Suppressor macrophage treated with lipopolysaccharide for 4 hours (primary cell): ENCODE measurements around the gene FAM216A.
A peak's percentile ranks its signal among the peaks of the same experiment; 100 is the strongest.
"Not testable (repeated sequence)": the region's sequence is repeated elsewhere in the genome, so short reads cannot be mapped to it uniquely, and the experiment has no call there.

Experiments
- DNase-seq: peaks from one replicate; pipeline ENCODE4 v3.0.0-alpha.2; 2020

Gene FAM216A

DNA sequence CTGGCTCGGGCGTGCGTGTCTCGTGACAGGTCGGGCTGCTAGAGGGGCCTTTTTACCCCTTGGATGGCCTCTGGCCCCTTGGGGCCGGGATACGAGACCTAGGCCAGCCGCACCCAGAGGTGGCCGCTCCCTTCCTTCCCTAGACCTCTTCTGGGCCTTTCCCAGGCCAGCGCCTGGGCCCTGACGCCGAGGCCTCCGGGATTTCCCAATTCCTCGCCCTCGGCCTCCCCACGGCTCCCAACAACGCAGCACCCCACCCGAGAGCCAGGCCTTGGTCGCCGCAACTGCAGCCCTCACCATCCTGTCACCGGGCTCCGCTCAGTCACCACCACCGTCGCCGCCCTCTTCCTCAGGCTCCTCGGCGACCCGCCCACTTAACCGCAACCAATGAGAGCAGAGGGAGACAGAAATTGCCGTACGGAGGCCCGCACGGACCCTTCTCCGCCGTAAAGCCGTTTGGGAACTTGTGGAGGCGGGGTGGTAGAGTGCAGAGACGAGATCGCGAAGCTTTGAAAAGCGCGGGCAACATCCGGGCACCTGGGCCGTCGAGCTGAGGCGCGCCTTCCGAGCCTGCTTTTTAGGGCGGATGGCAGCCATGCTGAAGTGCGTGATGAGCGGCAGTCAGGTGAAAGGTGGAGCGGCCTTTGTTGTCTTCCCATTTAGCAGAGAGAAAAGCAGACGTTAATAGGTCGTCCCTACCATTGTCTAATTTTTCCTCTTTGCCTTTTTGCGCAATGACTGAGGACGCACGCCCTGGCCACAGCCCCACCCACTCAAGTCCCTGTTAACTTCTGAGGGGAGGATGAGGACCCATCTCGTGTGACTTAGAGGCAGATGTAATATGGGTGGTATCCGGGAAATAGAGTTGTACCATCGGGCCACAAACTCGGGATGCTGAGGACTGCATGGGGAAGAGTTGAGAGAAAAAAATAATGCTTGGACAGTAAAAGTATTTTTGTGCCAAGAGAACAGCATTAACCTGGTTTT is 33.4 kb downstream of the FAM216A start, which contains the start of the genes RAD9B and VPS29:
Gene RAD9B (plus strand): TSS at position 580 of the 987 bp plus-strand sequence. CDS start 7 bp downstream, at position 587.
Gene VPS29 (minus strand): TSS at position 360 of the 987 bp plus-strand sequence. CDS start 60 bp downstream, at position 300.
- peak; percentile 99 for DNase-seq

GRCh38 chr12:110503432-110503831 is 34.8 kb downstream of the FAM216A start:
- DNase-seq, result no peak

DNA sequence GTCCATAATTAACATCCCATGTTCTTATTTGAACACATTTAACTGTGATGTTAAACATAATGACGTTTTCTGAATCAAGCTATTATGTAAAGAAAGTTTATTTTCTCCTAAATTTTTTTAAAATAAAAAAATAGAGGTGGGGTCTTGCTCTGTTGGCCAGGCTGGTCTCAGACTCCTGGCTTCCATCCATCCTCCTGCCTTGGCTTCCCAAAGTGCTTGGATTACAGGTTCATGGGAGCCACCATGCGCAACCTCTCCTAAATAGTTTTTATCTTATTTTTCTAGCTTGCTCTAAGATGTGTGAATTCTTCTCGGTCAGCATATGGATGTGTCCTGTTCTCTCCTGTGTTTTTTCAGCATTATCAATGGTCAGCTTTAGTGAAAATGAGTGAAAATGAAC is 36.7 kb downstream of the FAM216A start:
- DNase-seq, result no peak

GRCh38 chr12:110508071-110508586 is 39.5 kb downstream of the FAM216A start:
- DNase-seq, result no peak

DNA sequence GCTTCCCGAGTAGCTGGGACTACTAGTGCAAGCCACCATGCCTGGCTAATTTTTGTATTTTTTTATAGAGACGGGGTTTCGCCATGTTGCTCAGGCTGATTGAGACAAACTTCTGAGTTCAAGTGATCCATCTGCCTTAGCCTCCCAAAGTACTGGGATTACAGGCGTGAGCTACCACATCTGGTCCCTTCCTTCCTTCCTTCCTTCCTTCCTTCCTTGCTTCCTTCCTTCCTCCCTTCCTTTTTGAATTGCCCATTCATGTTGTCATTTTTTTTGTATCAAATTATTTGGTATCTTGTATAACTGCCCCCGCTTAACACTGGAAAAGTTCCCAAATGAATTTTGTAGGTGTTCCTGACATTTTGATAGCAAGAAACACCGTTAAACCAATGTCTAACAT is 45.2 kb downstream of the FAM216A start:
- no peak for DNase-seq

GRCh38 chr12:110514363-110514762 is 45.7 kb downstream of the FAM216A start:
- DNase-seq, result no peak

- no peak for DNase-seq
These were observed 48.4 kb downstream of the FAM216A start for GRCh38 chr12:110516995-110517394.

- DNase-seq, result not testable (repeated sequence)
These were observed 49.4 kb downstream of the FAM216A start for GRCh38 chr12:110518014-110518413.

DNA sequence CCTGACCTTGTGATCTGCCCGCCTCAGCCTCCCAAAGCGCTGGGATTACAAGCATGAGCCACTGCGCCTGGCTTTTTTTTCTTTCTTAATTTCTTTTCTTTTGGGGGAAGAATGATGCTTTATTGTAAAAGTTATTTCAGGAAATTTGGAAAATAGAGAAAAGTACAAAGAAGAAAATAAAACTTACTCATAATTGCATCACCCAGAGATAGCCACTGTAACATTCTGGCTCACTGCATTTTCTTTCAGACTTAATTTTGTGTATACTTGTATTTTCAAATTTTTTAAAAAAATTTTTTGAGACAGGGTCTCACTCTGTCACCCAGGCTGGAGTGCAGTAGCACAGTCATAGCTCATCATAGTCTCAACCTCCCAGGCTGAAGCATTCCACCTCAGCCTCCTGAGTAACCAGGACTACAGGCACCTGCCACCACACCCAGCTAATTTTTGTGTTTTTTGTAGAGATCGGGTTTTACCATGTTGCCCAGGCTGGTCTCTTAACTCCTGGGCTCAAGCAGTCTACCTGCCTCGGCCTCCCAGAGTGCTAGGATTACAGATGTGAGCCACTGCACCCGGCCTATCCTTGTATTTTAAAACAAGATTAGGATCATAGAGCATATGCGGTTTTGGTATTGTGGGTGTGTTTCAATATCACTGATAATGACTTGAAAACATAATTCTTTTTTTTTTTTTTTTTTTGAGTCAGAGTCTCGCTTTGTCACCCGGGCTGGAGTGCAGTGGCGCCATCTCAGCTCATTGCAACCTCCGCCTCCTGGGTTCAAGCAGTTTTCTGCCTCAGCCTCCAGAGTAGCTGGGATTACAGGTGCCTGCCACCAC is 52.4 kb downstream of the FAM216A start:
- not testable (repeated sequence) for DNase-seq

DNA sequence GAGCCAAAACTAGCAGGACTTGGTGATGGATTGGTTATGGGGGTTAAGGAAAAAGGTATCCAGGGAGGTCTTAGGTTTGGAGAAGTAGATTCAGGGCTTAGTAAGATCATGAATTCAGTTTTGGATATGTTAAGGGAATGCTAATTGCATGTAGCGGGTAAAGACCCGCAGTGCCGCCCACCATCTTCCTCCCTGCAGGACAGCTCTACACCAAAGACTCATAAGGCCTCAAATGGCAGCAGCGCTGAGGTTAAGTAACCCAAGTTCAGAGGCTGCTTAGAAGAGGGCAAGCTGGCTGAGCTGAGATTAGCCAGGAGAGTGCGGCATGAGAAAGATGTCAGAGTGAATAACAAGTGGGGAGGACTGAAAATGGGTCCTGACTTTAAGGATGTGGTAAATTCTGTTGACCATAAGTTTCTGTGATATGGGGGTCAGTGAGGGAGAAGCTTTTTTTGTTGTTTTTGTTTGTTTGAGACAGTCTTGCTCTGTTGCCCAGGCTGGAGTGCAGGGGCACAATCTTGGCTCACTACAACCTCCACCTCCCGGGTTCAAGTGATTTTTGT is 59.7 kb downstream of the FAM216A start:
- no peak for DNase-seq

DNA sequence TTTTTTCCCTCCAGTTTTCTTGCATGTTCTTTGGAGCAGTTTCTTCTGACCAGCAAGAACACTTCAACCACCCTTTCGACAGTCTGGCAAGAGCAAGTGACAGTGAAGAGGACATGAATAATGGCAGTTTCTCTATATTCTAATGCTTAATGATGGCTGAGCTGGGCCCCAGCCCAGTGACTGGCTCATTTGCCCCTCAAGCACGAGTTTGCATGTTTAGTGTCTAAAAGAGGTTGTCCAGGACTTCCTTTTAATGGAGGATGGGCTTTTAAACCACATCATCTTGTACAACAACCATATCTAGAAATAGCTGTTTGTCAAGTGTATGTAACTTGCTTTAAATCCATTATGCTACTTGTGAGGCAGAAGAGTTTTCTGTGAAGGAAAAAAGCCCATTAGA is 61.9 kb downstream of the FAM216A start:
- no peak for DNase-seq

- DNase-seq, result no peak
These were observed 63.2 kb downstream of the FAM216A start for GRCh38 chr12:110531741-110532333.

GRCh38 chr12:110532644-110533043 is 64.0 kb downstream of the FAM216A start:
- DNase-seq, result no peak

GRCh38 chr12:110533607-110534006 is 65.0 kb downstream of the FAM216A start:
- no peak for DNase-seq

GRCh38 chr12:110534811-110535210 is 66.2 kb downstream of the FAM216A start:
- no peak for DNase-seq

- DNase-seq, result no peak
These were observed 68.4 kb downstream of the FAM216A start for GRCh38 chr12:110536834-110537604.

DNA sequence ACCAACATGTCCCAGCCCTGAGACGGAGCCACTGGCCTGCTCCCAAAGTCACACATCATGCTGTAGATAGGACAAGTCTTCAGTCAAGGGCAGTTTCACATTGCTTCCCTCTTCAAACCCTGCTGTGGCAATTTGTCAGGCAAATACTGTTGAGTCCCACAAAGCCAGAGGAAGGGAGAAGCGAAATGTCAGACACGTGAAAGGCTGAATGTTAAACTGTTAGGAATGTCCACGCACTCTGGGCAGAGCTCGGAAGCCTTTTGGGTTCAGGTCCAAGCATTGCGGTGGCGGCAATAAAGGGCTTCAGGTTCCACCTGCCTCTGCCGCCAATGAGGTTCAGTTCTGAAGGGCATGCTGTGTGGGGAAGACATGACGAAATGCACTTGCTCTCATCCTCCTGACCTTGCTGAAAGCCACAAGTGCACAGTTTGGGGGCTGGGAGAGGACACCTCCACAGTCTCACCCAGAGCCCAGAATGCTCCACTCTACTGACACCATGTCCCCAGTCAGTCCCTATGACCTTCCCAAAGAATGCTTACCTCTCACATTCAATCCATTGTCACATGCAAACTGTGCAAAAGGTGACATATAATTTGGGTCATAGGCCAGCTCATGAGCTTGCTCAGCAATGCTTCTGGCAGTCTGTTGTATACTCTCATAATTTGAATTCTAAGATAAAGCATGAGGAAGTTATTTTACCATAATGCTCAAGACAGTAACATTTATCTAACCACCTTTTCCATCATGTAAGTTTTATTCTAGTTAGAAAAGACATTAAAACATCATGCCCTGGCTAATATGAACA is 69.2 kb downstream of the FAM216A start:
- no peak for DNase-seq

DNA sequence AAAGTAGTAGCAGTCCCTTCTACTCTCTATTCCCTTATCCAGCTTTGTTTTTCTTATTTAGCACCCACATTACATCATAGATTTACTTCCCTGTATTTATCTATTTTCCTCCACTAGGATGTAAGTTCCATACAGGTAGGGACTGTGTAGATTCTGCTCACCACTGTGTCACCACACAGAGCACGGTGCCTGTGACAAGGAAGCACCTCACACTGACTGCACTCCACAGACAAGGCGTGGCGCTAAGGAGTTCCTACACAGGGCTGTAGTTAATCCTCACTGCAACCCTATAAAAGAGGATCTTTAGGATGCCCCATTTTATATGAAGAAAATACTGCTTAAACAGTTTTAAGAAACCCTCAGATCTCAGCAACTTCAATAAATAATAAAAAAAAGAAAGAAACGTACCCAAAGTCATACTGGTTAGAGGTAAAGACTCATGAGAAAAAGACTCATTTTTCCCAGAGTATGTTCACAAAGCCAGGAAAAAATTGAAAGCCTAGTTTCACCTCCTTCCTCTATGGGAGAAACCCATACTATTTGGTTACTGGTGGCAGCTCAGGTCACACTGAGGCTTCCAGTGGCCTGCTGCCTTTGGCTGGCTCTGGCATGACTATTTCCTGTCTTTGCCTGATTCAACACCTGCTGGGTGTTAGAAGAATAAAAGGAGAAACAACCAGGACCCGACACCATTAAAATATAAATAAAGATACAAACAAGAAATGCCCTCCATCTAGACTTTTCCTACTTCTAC is 70.4 kb downstream of the FAM216A start:
- DNase-seq, result no peak
